ENCODE measurements around the gene KLHL3.

KLHL3 gene

DNA sequence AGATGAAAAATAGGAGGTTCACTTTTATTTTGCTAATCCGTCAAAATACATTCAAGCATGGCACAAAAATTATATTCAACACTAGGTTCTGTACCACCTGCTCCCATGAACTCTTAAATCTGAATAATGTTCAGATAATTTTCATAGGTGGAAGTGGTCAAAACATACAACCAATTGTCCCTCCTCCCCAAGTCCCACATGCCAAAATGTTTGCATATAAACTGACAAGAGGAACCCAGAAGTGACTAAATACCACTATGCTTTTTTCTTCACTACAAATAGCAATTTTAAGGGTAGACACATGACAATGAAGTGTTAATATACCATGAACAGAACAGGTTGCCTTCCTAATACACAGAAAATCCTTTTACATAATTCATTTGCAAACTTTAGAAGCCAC lies 14.5 kb upstream of the KLHL3 start:
- DNase-seq: no peak
- in situ Hi-C loops (cut with MboI; ENCODE audit: low pct_unique_long_range_greater_than_20kb, low sequenced_read_pairs): no loop called here

DNA sequence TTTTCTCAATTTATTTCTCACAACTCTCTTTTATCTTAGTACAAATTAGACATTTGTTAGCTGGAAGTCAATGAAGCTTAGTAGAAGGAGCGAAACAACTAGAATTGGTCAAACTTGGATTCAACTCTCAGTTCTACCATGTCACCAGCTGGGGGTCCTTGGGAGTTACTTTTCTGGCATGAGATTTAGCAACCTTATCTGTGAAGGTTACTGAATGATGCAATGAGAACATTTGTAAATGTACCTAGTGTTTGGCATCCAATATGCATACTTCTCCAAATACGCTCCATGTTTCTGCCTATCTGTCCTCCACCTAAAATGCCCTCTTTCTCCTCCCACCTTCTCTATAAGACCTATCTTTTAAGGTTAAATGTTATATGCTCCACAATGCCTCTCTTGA lies 12.0 kb upstream of the KLHL3 start:
- no peak for DNase-seq
- in situ Hi-C loops (cut with MboI; ENCODE audit: low pct_unique_long_range_greater_than_20kb, low sequenced_read_pairs): no loop called here

DNA sequence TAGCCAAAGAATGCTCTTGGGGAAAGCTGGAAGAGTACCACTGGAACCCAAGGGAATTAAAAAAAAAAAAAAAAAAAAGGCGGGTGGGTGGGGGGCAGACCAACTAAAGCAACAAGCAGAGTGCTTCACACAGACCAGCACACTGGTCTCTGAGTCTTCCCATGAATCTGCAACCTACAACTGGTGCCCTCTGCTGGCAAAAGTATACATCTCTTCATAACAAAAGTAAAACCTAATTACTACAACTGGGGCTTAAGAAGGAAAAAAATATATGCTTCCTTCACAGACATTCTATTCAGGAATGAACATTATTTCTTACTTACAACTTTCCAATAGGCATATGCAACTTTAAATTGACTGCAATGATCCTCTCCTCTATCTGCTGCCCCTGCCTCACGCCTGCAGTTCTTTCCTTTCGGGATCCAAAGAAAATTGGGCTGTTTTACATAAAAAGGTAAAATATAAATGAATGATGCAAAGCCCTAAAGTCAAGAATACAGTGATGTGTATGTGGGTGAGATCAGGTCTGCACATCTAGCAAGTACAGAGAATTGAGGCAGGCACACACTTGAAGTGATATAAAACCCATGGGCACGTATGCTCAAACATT lies 7.2 kb upstream of the KLHL3 start:
- DNase-seq: peak; percentile 72
- in situ Hi-C loops (cut with MboI; ENCODE audit: low pct_unique_long_range_greater_than_20kb, low sequenced_read_pairs): no loop called here

DNA sequence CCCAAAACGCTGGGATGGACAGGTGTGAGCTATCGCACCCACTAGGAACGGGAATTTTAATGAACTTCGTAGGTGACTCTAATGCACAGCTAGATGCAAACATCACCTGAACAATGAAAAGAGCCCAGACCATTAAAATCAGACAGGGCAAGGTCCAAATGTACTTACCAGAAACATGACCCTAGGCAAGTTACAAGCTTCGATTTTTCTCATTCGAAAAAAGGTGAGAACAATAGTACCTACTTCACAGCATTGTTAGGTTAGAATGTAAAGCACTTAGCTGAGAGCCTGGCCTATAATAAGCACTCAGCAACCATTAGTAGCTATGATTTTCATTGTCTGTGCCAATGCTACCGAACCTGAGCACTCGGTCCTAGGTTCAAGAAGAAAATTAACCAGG lies 5.8 kb upstream of the KLHL3 start:
- in situ Hi-C loops (cut with MboI; ENCODE audit: low pct_unique_long_range_greater_than_20kb, low sequenced_read_pairs): no loop called here
- DNase-seq: no peak

DNA sequence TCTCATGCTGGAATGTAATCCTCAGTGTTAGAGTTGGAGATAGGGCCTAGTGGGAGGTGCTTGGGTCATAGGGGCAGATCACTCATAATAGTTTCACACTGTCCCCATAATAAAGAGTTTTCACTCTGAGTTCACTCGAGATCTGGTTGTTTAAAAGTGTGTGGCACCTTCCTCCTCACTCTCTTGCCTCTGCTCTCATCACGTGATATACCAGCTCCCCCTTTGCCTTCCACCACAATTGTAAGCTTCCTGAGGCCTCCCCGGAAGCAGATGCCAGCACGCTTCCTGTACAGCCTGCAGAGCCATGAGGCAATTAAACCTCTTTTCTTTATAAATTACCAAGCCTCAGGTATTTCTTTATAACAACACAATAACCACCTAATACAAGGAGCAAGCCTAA lies 3.8 kb upstream of the KLHL3 start:
- DNase-seq: peak; percentile 21
- in situ Hi-C loops (cut with MboI; ENCODE audit: low pct_unique_long_range_greater_than_20kb, low sequenced_read_pairs): no loop called here

DNA sequence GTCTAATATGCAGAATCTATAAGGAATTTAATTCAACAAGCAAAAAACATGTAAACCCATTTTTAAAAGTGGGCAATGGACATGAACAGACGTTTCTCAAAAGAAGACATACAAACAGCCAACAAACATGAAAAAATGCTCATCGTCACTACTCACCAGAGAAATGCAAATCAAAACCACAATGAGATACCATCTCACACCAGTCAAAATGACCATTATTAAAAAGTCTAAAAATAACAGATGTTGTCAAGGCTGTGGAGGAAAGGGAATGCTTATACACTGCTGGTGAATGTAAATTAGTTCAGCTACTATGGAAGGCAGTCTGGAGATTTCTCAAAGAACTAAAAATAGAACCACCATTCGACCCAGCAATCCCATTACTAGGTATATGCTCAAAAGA lies 3.1 kb upstream of the KLHL3 start:
- in situ Hi-C loops (cut with MboI; ENCODE audit: low pct_unique_long_range_greater_than_20kb, low sequenced_read_pairs): no loop called here
- no peak for DNase-seq

DNA sequence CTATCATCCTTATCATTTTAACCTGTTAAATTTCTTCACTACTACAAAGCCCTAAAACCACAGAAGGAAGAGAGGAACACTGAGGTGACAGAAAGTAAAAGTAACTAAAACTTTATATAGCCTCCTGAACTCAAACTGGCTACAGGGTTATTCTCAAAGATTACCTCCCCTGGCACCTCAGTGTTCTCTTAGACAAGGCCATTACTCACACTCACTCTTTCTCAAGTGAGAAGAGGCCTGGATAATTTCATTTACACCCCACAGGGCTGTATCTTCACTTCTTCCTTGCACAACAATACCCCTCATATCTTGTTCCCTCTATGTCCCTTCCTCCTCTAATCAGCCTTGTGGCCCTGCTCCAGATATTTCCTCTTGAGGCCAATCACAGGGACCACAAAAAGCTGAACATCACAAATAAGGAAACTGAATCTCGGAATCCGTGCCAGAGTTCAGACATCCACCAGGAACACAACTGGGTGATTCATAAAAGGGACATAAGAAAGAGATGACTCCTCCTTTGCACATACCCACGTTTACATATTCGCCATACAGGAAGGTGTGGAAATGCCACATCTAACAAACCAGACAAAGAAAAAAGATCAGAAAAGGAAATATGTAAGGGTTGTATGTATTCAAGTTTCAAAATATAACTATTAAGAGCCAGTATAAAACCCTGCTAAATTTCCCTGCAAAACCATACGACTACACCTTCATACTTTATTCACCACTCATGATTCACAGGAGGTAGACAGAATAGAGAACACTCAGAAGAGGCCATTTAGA lies 1.7 kb upstream of the KLHL3 start:
- DNase-seq: peak; percentile 60
- in situ Hi-C loops (cut with MboI; ENCODE audit: low pct_unique_long_range_greater_than_20kb, low sequenced_read_pairs): no loop called here

DNA sequence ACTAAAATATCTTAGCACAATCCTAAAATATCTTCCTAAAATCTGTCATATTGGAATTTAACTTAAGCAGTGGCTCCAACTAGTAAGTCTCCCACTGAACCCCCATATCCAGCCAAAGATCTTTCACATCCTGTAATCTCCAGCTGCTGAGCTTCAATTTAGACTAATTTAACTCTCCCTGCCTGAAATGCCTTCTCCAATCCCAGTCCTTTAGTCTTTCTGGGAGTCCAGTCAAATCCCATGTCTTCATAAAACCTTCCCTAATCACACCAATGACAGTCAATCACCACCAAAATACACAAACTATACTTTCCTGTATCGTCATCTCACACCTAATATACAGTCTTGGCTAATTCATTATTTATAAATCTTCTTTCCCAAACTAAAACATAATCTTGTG lies 607 bp upstream of the KLHL3 start:
- DNase-seq: no peak
- in situ Hi-C loops (cut with MboI; ENCODE audit: low pct_unique_long_range_greater_than_20kb, low sequenced_read_pairs): no loop called here

DNA sequence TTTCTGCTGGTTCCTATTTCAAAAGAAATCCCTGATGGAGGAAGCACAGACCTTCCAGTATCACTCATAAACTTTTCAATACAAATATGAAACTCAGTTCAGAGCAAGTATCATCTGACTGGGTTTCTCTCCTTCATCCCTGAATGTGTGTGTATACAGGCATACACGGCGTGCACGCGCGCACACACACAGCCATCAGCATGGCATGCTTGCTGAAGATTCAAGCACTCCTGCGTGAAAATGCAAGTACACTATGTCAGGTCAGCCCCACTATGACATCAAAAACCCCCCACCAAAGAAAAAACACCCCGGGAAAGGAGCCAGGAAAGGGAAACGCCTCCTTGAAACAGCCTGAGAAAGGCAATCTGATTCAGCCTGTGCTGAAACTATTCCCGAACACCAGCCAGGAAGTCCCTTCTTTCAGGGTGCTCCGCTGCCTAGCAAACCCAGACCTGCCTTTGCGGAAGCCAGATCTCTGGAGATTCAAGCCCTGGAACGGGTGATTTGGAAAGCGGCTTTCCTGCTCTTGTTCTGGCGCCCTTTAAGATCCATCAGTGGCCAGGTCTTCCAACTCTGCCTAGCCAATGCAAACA lies 831 bp downstream of the KLHL3 start:
- DNase-seq: no peak
- in situ Hi-C loops (cut with MboI; ENCODE audit: low pct_unique_long_range_greater_than_20kb, low sequenced_read_pairs): no loop called here

DNA sequence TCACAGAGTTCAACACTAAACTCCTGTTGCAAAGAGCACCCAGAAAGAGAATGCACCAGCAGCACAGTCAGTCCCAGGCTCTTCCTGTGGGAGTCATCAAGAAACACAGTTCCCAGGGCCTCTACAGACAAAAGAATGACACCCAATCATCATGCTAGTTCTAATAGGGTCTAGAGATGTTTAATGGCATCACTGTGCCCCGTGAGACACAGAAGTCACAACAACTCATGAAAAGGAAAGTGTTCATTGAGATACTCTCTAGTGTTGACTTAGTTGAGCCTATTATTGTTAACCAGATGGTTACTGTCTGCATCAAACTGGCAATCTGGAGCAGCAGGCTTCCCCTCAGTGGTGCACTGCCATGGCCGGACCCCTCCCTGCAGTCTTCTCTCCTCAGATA lies 1.6 kb downstream of the KLHL3 start:
- no peak for DNase-seq
- in situ Hi-C loops (cut with MboI; ENCODE audit: low pct_unique_long_range_greater_than_20kb, low sequenced_read_pairs): no loop called here

DNA sequence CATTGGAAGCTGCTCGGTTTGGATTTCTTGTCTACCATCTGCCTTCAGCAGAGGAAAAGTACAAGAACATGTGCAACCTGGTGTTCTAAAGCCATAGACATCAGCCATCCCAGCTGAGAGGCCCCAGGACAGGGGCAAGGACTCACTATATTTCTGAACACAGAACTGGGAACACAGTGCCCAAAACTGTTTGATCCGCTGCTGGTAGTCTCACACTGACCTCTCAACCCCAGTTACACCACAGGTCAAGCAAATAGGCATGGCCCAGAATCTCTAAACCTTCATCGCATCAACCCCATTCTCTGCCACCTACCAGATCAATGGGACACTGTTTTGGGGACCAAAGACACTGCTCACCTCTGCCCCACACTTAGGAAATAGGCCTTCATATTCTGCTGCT lies 2.0 kb downstream of the KLHL3 start:
- no peak for DNase-seq
- in situ Hi-C loops (cut with MboI; ENCODE audit: low pct_unique_long_range_greater_than_20kb, low sequenced_read_pairs): no loop called here

DNA sequence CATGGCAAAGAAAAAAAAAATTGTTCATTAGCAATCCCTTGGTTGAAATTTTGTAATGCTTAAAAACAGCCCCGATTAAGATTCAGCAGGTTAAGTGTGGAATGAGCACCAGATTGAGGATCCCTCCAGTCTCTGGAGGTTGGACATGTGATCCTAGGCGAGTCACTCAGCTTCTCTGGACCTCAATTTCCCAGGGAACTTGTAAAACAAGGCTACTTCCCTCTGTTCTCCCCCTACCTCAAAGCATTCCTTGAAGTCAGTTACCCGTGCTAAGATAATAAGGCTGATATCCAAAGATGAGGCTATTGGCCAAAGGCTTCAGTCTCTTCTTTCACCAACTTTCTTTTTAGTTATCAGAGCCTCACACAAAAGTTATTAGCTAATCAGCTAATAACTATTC lies 2.9 kb downstream of the KLHL3 start:
- in situ Hi-C loops (cut with MboI; ENCODE audit: low pct_unique_long_range_greater_than_20kb, low sequenced_read_pairs): no loop called here
- no peak for DNase-seq

DNA sequence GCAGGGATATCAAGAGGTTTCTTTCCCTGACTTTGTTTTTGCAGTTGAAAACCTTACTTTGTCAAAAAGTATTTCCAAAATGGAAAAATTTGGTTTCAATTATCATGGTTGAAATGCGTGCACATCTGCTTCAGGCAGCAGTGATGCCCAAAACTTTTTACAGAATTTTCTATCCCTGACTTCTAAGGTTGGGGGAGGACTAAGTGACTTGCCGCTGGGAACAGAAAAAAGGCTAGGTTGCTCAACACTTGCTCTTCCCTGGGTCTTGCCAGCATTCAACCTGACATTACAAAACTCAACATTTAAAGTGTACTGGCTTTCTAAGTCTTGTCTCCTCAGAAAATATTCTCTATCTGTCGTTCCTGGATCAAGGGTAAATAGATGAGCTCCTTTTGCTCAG lies 4.7 kb downstream of the KLHL3 start:
- DNase-seq: no peak
- in situ Hi-C loops (cut with MboI; ENCODE audit: low pct_unique_long_range_greater_than_20kb, low sequenced_read_pairs): no loop called here

DNA sequence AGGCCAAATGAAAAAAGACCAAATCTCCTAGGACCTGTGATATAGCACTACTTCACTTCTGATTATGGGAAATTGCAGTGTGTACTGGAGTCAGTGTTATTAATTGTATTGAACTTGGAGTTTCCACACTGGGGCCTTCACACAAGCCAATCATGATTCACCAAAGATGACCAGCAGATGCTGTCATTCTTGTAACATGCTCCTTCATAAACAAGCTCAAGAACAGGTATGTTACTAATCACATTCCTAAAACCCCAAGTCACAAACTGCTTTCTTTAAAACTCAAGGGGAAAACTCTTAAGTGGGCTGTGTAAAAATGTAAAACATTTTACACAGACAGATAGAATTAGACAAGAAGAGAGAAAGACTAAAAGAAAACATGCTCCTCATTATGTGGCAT lies 5.6 kb downstream of the KLHL3 start:
- in situ Hi-C loops (cut with MboI; ENCODE audit: low pct_unique_long_range_greater_than_20kb, low sequenced_read_pairs): no loop called here
- DNase-seq: no peak

DNA sequence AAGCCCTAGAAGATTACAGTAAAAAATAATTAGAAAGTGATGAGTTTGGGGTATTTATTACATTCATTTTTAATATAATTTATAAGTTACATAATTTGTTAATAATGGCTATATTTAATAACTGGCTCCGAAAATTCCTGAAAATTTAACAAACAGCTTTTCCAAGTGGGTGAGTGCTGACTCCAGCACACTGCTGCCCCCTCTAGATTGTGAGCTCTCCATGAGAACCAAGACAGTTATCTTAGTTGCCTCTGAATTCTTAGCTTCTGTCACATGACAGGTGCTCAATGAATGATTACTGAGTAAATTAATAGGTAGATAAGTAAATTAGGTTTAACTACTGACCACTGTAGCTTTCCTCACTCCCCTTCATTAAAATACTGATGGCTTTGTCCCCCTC lies 7.8 kb downstream of the KLHL3 start:
- in situ Hi-C loops (cut with MboI; ENCODE audit: low pct_unique_long_range_greater_than_20kb, low sequenced_read_pairs): no loop called here
- DNase-seq: no peak

DNA sequence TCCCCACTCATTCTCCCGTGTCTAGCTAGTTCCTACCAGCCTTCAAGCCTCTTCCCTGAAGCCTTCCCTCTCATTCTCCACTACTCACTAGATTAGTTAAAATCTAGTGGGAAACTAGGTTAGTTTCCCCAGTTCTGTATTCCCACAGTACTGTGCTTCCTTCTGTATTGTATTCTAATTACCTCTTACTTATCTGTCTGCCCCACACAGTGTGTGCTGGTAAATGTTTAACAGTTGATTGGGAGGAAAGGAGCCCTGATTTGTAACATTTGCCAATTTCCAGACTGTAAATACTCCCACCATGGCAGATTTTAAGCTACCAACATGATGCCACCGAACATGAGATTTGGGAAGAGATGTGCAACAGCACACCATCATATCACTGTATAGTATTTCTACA lies 8.3 kb downstream of the KLHL3 start:
- in situ Hi-C loops (cut with MboI; ENCODE audit: low pct_unique_long_range_greater_than_20kb, low sequenced_read_pairs): no loop called here
- no peak for DNase-seq

DNA sequence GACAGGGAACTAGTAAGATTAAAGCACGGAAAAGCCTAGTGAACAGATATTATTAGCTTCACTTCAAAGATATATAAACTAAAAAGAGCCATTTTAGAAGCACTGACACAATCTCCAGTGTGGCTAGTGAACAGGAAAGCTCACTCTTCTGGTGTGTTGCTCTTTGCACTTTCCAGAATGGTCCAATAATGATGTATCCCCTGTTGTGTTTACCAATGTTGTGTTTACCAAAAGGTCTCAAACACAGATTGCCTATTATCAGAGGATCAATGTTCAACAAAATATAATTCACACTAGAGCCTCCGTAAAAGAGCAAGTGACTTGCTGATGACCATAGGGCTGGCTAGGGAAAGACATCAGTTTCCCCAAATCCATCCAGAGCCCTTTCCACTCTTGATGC lies 11.6 kb downstream of the KLHL3 start:
- in situ Hi-C loops (cut with MboI; ENCODE audit: low pct_unique_long_range_greater_than_20kb, low sequenced_read_pairs): no loop called here
- no peak for DNase-seq

DNA sequence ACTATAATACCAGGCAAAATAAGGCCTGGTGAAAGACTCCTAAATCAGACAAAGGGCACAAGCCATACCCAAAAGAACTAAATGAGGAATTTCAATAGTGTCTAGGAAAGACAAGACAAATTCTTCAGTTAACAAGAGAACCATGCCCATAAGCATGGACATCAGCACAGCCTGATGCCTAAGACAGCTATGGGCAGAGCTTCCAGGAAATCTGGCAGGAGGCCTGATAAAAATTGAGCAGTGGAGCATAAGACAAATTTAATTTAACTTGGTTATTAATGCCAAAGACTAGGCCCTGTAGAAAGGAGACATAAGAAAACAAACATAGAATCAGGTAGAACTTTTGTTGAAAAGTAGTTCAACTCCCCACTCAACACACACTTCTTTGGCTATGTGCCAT lies 17.3 kb downstream of the KLHL3 start:
- no peak for DNase-seq
- in situ Hi-C loops (cut with MboI; ENCODE audit: low pct_unique_long_range_greater_than_20kb, low sequenced_read_pairs): no loop called here

DNA sequence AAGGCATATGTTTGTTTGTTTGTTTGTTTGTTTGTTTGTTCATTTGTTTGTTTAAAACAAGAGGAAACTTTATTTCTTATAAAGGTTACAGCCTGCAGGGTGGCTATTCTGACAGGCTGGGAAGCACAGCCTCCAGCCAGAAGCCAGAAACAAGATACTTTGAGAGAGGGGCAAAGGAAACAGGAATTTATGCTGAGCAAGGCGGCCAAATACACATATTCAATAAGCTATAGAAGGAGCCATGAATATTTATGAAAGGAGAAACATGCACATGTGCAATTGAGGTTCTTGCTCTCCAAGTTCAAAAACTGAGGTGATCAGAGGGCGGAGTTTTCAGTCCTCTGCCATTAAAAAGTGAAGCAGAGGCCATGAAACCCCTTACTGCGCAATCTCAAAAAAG lies 19.6 kb downstream of the KLHL3 start:
- no peak for DNase-seq
- in situ Hi-C loops (cut with MboI; ENCODE audit: low pct_unique_long_range_greater_than_20kb, low sequenced_read_pairs): no loop called here

DNA sequence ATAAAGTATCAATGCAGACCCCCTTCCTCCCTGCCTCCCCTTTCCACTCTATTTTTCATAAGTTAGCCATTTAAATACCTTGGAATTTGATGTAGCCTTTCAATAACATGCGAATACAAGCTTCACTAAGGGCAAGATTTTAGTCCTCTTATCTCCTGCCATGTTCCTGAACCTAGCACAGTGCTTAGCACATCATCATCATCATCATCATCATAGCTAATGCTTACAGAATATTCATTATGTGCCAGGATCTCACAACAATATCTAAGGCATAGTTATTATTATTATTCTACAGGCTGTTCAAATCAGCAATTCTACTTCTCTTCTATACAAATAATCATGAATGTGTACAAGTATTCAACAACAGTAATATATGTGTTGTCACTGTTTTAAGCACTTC lies 20.4 kb downstream of the KLHL3 start:
- in situ Hi-C loops (cut with MboI; ENCODE audit: low pct_unique_long_range_greater_than_20kb, low sequenced_read_pairs): no loop called here
- DNase-seq: no peak

DNA sequence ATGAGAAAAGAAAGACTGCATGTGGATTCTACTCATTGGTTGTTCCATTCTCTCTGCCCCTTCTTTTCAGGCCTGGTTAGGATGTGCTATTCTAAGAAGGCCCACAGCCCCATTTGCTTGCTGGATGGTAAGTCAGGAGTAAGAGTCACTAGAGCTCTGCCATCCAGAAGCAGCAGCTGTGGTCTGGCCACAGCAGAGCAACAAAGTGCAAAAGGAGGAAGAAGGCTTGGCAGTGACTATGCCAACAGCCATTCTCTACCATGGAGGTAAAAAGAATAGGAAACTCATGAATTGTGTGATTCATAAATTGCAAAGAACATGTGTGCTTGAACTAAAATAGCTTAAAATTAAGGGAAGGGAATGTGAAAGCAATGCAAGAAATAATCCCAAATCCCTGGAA lies 20.9 kb downstream of the KLHL3 start:
- no peak for DNase-seq
- in situ Hi-C loops (cut with MboI; ENCODE audit: low pct_unique_long_range_greater_than_20kb, low sequenced_read_pairs): no loop called here

Data from KBM-7 (cell line).